WERI-Rb-1 (cell line): Measurements from ENCODE around the gene PDE6G.
"Not testable (repeated sequence)": the region's sequence is repeated elsewhere in the genome, so short reads cannot be mapped to it uniquely, and the experiment has no call there.

Source experiments
- DNase-seq: peaks from one replicate; pipeline ENCODE4 v3.0.0-alpha.2; 2020
- H3K27ac ChIP-seq: fragments of 250-450 bp; sonication (Bioruptor Pico); 2 replicates; pipeline ENCODE4 v1.5.1; 2020; ENCODE audit warnings: mild to moderate bottlenecking, moderate library complexity
- H3K27me3 ChIP-seq: fragments of 250-450 bp; sonication (Bioruptor Pico); 2 replicates; pipeline ENCODE4 v1.5.1; 2021; ENCODE audit warnings: mild to moderate bottlenecking, low read depth, moderate library complexity; ENCODE audit not compliant: insufficient read depth, severe bottlenecking
- H3K36me3 ChIP-seq: fragments of 250-450 bp; sonication (Bioruptor Pico); 2 replicates; pipeline ENCODE4 v1.5.1; 2020; ENCODE audit warnings: mild to moderate bottlenecking, moderate library complexity
- H3K4me3 ChIP-seq: 2 replicates; pipeline ENCODE4 v1.5.1; 2011; ENCODE audit warnings: low read depth, mild to moderate bottlenecking, control low read depth, low read length
- H3K9me3 ChIP-seq: fragments of 250-450 bp; sonication (Bioruptor Pico); 2 replicates; pipeline ENCODE4 v1.5.1; 2021; ENCODE audit warnings: mild to moderate bottlenecking, moderate library complexity; ENCODE audit not compliant: severe bottlenecking
- CTCF ChIP-seq: IDR thresholded peaks from 2 replicates; pipeline ENCODE4 v1.5.1; 2011; ENCODE audit warnings: low read depth, mild to moderate bottlenecking, control low read depth, inconsistent platforms, low read length

PDE6G gene

GRCh38 chr17:81676906-81677305 is 20.6 kb upstream of the PDE6G start:
- Histone ChIP-seq H3K4me3 (no peak overlapping the region), H3K36me3 (peaks cover 51% of the 10 kb centered on the region), H3K27me3 (no peaks in the 10 kb centered on the region), H3K27ac (no peak overlapping the region), H3K9me3 (no peaks in the 10 kb centered on the region)
- TF ChIP-seq CTCF = no peak
- DNase-seq = no peak

GRCh38 chr17:81675515-81676221 is 19.3 kb upstream of the PDE6G start:
- not testable (repeated sequence) for H3K4me3 ChIP-seq, H3K9me3 ChIP-seq, H3K27me3 ChIP-seq
- DNase-seq = peak; percentile 66
- peak overlapping the region; percentile 30; the same call in 1 of the 2 replicates for H3K27ac ChIP-seq
- H3K36me3 ChIP-seq = peaks cover 51% of the 10 kb centered on the region
- TF ChIP-seq CTCF = peak; percentile 68

GRCh38 chr17:81673561-81674258 is 17.4 kb upstream of the PDE6G start:
- Histone ChIP-seq H3K27ac (no peak overlapping the region), H3K9me3 (no peaks in the 10 kb centered on the region), H3K27me3 (no peaks in the 10 kb centered on the region), H3K36me3 (peaks cover 70% of the 10 kb centered on the region), H3K4me3 (no peak overlapping the region)
- DNase-seq = no peak
- no peak for TF ChIP-seq CTCF

- H3K27ac ChIP-seq = no peak overlapping the region
- no peaks in the 10 kb centered on the region for H3K9me3 ChIP-seq
- H3K27me3 ChIP-seq = no peaks in the 10 kb centered on the region
- no peak overlapping the region for H3K4me3 ChIP-seq
- no peak for DNase-seq
- H3K36me3 ChIP-seq = peaks cover 77% of the 10 kb centered on the region
- no peak for TF ChIP-seq CTCF
Measured at GRCh38 chr17:81672954-81673353, 16.6 kb upstream of the PDE6G start.

- Histone ChIP-seq H3K27ac (no peak overlapping the region), H3K4me3 (no peak overlapping the region), H3K9me3 (no peaks in the 10 kb centered on the region), H3K36me3 (peaks cover 82% of the 10 kb centered on the region), H3K27me3 (no peaks in the 10 kb centered on the region)
- no peak for DNase-seq
- no peak for TF ChIP-seq CTCF
Measured at GRCh38 chr17:81672504-81672903, 16.2 kb upstream of the PDE6G start.
